Liver (tissue), 9 donors: ENCODE measurements around the gene CCDC106. TPM values are rescaled to one million over a fixed set of nuclear protein-coding genes. Genes with fewer than 3 reads are reported as not detected.
A peak's percentile ranks its signal among the peaks of the same experiment; 100 is the strongest.

Experiments
- DNase-seq: peaks from one replicate; pipeline ENCODE4 v3.0.0-alpha.2; 2017; ENCODE audit warnings: low spot score
- H3K27ac ChIP-seq, 2 donors: one replicate each; pipeline ENCODE4 v1.7.0; 2013; ENCODE audit warnings: inconsistent platforms in 2 of 2, low read length in 2 of 2, control low read depth in 1 of 2, low read depth in 1 of 2, mild to moderate bottlenecking in 1 of 2
- H3K27me3 ChIP-seq, 4 donors: one replicate each; pipeline versions ENCODE4 v1.6.1 to v1.7.0; 2013; ENCODE audit warnings: low read length in 3 of 4, inconsistent platforms in 1 of 4, mild to moderate bottlenecking in 1 of 4, moderate library complexity in 1 of 4; ENCODE audit not compliant: control insufficient read depth in 4 of 4, insufficient read depth in 4 of 4
- H3K36me3 ChIP-seq, 4 donors: one replicate each; pipeline versions ENCODE4 v1.6.1 to v1.7.0; 2013; ENCODE audit warnings: low read length in 3 of 4, mild to moderate bottlenecking in 3 of 4, low read depth in 1 of 4, moderate library complexity in 1 of 4; ENCODE audit not compliant: control insufficient read depth in 4 of 4, insufficient read depth in 3 of 4
- H3K4me1 ChIP-seq, 4 donors: one replicate each; pipeline versions ENCODE4 v1.6.1 to v1.7.0; 2013; ENCODE audit warnings: low read length in 3 of 4, mild to moderate bottlenecking in 3 of 4, moderate library complexity in 1 of 4; ENCODE audit not compliant: control insufficient read depth in 4 of 4, insufficient read depth in 4 of 4
- H3K4me3 ChIP-seq, 3 donors: one replicate each; pipeline versions ENCODE4 v1.6.1 to v1.7.0; 2013; ENCODE audit warnings: low read length in 3 of 3, control low read depth in 1 of 3, low read depth in 1 of 3, mild to moderate bottlenecking in 1 of 3
- H3K9ac ChIP-seq, 2 donors: one replicate each; pipeline ENCODE4 v1.7.0; 2013; ENCODE audit warnings: low read length in 2 of 2, mild to moderate bottlenecking in 2 of 2, moderate library complexity in 2 of 2, control low read depth in 1 of 2, low read depth in 1 of 2
- H3K9me3 ChIP-seq, 4 donors: one replicate each; pipeline versions ENCODE4 v1.6.1 to v1.7.0; 2013; ENCODE audit warnings: low read length in 3 of 4; ENCODE audit not compliant: control insufficient read depth in 4 of 4
- EGR1 ChIP-seq, 2 donors: IDR thresholded peaks; 2 replicates each; pipeline ENCODE4 v1.6.1; 2016 to 2018; ENCODE audit warnings: antibody characterized with exemption in 2 of 2, low read depth in 2 of 2
- FOXA1 ChIP-seq: IDR thresholded peaks from 2 replicates; pipeline ENCODE4 v1.6.1; 2016; ENCODE audit warnings: antibody characterized with exemption
- FOXA2 ChIP-seq: IDR thresholded peaks from 2 replicates; pipeline ENCODE4 v1.6.1; 2016; ENCODE audit warnings: antibody characterized with exemption
- GABPA ChIP-seq, 2 donors: IDR thresholded peaks in 1 of 2; conservative IDR thresholded peaks in 1 of 2; 2 replicates each; pipeline ENCODE4 v1.6.1; 2016; ENCODE audit warnings: antibody characterized with exemption in 2 of 2, mild to moderate bottlenecking in 1 of 2, moderate library complexity in 1 of 2
- HNF4A ChIP-seq, 2 donors: conservative IDR thresholded peaks; 2 replicates each; pipeline ENCODE4 v1.6.1; 2016; ENCODE audit warnings: antibody characterized with exemption in 2 of 2, mild to moderate bottlenecking in 2 of 2
- HNF4G ChIP-seq: IDR thresholded peaks from 2 replicates; pipeline ENCODE4 v1.6.1; 2016; ENCODE audit warnings: antibody characterized with exemption
- NR2F2 ChIP-seq: IDR thresholded peaks from 2 replicates; pipeline ENCODE4 v1.6.1; 2016; ENCODE audit warnings: antibody characterized with exemption
- RXRA ChIP-seq, 2 donors: IDR thresholded peaks; 2 replicates each; pipeline ENCODE4 v1.6.1; 2017 to 2018; ENCODE audit warnings: antibody characterized with exemption in 2 of 2, mild to moderate bottlenecking in 1 of 2
- SP1 ChIP-seq: IDR thresholded peaks from 2 replicates; pipeline ENCODE4 v1.6.1; 2018; ENCODE audit warnings: antibody characterized with exemption, mild to moderate bottlenecking
- TAF1 ChIP-seq: conservative IDR thresholded peaks from 2 replicates; pipeline ENCODE4 v1.6.1; 2016; ENCODE audit warnings: antibody characterized with exemption, mild to moderate bottlenecking
- YY1 ChIP-seq: IDR thresholded peaks from 2 replicates; pipeline ENCODE4 v1.6.1; 2016; ENCODE audit warnings: antibody characterized with exemption, mild to moderate bottlenecking
- WGBS: extraction: QIAGEN DNeasy Blood & Tissue Kit; methylation state at CpG from one replicate; pipeline ENCODE4 v1.1.7; 2013; 5-methylcytosine and 5-hydroxymethylcytosine counted together
- polyA plus RNA-seq, 2 donors: library from polyadenylated mRNA; stranded (reverse) in 1 of 2; unstranded in 1 of 2; fragments of 200-250 nt in 1 of 2; fragments of >200 nt in 1 of 2; fragmentation: Nextera tagmentation in 1 of 2; extraction: Ambion mirVana in 1 of 2; gene quantifications; one replicate each; pipeline versions ENCODE4 v1.2.1 to v1.2.3, GENCODE V29; 2013 to 2015
- total RNA-seq, 2 donors: library from RNA; depleted of rRNA; stranded (reverse); fragments of >200 nt; gene quantifications; one replicate each; pipeline ENCODE4 v1.2.3, GENCODE V29; 2014
- TF ChIP-seq, protein P1 (sequence below): IDR thresholded peaks from 2 replicates; pipeline ENCODE4 v1.6.1; 2016; ENCODE audit warnings: antibody characterized with exemption
- TF ChIP-seq, protein P2 (sequence below): IDR thresholded peaks from 2 replicates; pipeline ENCODE4 v1.6.1; 2016; ENCODE audit warnings: antibody characterized with exemption
- TF ChIP-seq, protein P3 (sequence below): fragments of 150-350 bp; IDR thresholded peaks from 2 replicates; pipeline ENCODE4 v1.5.1; 2017; ENCODE audit warnings: improper control_type of control experiment, low read depth, low read length; ENCODE audit not compliant: missing input control
- TF ChIP-seq, protein P4 (sequence below): IDR thresholded peaks from 2 replicates; pipeline ENCODE4 v1.6.1; 2016; ENCODE audit warnings: antibody characterized with exemption
- TF ChIP-seq, protein P5 (sequence below): IDR thresholded peaks from 2 replicates; pipeline ENCODE4 v1.6.1; 2016; ENCODE audit warnings: antibody characterized with exemption, mild to moderate bottlenecking
- donor health status: healthy.
- donor health status: healthy.
- donor health status: healthy.
- donor health status: healthy.
- donor health status: healthy.

CCDC106 gene
- total and polyA plus RNA-seq, 4 donors, result 3.6 to 13.5 (median 5.9) TPM

DNA sequence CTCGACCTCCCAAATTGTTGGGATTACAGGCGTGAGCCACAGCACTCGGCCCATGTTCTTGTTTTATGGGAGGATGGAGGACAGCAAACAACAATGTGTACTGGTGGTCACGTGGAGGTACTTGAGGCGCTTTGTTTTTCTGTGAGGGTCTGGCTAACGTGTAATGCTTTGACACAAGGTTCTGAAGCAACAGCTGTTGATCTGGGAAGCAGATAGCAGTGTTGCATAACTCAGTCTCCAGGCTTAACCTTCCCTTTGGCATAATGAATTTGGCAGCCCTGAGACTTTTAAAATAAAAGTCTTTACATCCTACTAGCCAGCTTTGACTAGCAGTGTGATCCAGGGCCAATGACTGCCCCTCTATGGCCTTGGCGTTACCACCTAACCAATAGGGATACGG lies 14.2 kb upstream of the CCDC106 start:
- TF ChIP-seq, protein P1, sequence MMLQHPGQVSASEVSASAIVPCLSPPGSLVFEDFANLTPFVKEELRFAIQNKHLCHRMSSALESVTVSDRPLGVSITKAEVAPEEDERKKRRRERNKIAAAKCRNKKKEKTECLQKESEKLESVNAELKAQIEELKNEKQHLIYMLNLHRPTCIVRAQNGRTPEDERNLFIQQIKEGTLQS, result no peak
- DNase-seq, result no peak
- H3K4me3 ChIP-seq, result no peak overlapping the region
- H3K27ac ChIP-seq, result no peak overlapping the region
- no peaks in the 10 kb centered on the region for H3K9me3 ChIP-seq
- no peak overlapping the region for H3K9ac ChIP-seq
- H3K27me3 ChIP-seq, result no peaks in the 10 kb centered on the region
- no peaks in the 10 kb centered on the region for H3K36me3 ChIP-seq
- peaks cover 13 to 36% (median 26%) of the 10 kb centered on the region in 4 donors for H3K4me1 ChIP-seq
- WGBS, result 78% methylated on average over 8 of the region's 8 CpGs

DNA sequence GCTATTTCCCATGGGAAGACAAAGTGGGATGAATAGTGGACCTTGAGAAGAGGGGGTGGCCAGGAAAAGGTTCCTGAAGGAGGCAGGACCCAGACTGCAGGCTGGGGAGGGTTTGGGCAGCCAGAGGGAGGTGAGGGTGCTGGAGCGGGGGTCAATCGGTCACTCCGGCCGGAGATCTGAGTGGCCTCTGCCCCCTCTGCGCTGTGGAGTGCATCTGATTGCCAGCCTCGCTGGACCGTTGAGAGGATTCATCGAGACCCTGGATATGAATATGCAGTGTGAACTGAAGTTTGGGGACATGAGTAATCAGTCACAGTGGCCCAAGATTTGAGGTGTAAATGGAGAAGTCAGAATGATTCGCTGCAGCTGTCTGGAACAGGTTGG lies 12.7 kb upstream of the CCDC106 start:
- no peak for DNase-seq
- Histone ChIP-seq H3K4me1 (peaks cover 16 to 51% (median 32%) of the 10 kb centered on the region in 4 donors), H3K36me3 (no peaks in the 10 kb centered on the region), H3K9me3 (no peaks in the 10 kb centered on the region), H3K27me3 (no peaks in the 10 kb centered on the region), H3K9ac (peak overlapping the region; percentile 93 to 99), H3K27ac (peak overlapping the region; percentile 91 to 97), H3K4me3 (peak overlapping the region; percentile 67 to 100 (median 98))
- 5% methylated on average over 9 of the region's 9 CpGs for WGBS
- TF ChIP-seq GABPA (IDR thresholded peaks at IDR 0.05 in 1 of 2, conservative IDR thresholded peaks at IDR 0.05 in 1 of 2) (no peak), TAF1 (no peak), HNF4A (conservative IDR thresholded peaks at IDR 0.05) (peak in 1 of 2 donors; percentile 5)

DNA sequence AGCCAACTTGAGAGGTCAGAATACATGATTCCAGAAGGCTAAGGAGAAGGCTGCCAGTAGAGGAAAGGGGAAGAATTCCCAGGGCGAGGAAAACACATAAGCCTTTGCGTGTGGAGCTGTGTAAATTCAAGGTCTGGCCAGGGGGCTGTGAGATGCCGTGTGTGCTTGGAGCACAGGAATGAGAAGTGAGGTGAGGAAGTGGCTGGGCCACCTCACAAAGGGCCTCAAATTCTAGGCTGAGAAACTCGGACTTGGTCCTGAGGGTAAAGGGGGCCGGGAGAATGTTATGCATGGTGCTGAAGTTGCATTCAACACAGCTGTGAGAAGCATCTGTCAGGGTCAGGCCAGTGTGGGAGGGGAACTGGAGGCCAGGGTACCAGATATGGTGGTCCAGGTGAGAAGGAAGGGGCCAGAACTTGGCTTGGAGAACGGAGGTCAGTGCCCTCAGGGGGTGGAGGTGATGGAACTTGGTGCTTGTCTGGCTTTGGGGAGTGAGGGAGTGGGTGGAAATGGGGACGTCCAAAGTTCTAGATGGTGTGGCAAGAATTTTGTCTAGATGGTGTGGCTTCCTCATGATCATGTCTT lies 12.1 kb upstream of the CCDC106 start:
- TF ChIP-seq, protein P2, sequence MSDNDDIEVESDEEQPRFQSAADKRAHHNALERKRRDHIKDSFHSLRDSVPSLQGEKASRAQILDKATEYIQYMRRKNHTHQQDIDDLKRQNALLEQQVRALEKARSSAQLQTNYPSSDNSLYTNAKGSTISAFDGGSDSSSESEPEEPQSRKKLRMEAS, result no peak
- no peak for TF ChIP-seq EGR1 (IDR thresholded peaks at IDR 0.05; ENCODE audit: low read depth in 2 of 2)
- TF ChIP-seq FOXA2, result no peak
- Histone ChIP-seq H3K27ac (peak overlapping the region; percentile 91 to 97), H3K36me3 (no peaks in the 10 kb centered on the region), H3K9ac (peak overlapping the region; percentile 93 to 99), H3K9me3 (no peaks in the 10 kb centered on the region), H3K4me3 (peak overlapping the region; percentile 67 to 100 (median 98)), H3K4me1 (peaks cover 16 to 54% (median 35%) of the 10 kb centered on the region in 4 donors), H3K27me3 (no peaks in the 10 kb centered on the region)
- no peak for DNase-seq
- WGBS, result 58% methylated on average over 7 of the region's 7 CpGs

DNA sequence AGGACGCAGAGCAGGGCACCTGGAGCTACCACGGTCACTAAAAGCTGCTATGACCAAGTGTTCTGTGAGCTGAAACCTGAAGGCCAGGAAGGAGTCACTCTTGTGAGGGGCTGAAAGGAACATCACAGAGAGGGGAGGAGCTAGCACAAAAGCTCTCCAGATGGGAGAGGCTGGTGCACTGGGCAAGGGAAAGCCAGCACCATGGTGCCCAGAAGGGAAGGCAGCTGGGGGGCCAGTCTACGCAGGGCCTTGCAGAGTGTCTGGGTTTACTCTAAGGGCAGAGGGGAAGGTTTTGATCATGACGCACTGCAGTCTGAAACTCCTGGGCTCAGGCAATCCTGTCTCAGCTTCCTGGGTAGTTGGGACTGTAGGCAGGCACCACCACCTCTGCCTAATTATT lies 11.3 kb upstream of the CCDC106 start:
- Histone ChIP-seq H3K4me3 (no peak overlapping the region), H3K9ac (no peak overlapping the region)
- no peak for DNase-seq
- TF ChIP-seq FOXA2 (no peak), HNF4G (no peak), YY1 (no peak), FOXA1 (no peak), HNF4A (conservative IDR thresholded peaks at IDR 0.05) (no peak), TAF1 (no peak), NR2F2 (no peak), SP1 (no peak), RXRA (IDR thresholded peaks at IDR 0.05) (no peak)
- TF ChIP-seq, protein P3, sequence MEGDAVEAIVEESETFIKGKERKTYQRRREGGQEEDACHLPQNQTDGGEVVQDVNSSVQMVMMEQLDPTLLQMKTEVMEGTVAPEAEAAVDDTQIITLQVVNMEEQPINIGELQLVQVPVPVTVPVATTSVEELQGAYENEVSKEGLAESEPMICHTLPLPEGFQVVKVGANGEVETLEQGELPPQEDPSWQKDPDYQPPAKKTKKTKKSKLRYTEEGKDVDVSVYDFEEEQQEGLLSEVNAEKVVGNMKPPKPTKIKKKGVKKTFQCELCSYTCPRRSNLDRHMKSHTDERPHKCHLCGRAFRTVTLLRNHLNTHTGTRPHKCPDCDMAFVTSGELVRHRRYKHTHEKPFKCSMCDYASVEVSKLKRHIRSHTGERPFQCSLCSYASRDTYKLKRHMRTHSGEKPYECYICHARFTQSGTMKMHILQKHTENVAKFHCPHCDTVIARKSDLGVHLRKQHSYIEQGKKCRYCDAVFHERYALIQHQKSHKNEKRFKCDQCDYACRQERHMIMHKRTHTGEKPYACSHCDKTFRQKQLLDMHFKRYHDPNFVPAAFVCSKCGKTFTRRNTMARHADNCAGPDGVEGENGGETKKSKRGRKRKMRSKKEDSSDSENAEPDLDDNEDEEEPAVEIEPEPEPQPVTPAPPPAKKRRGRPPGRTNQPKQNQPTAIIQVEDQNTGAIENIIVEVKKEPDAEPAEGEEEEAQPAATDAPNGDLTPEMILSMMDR, result no peak
- TF ChIP-seq, protein P4, sequence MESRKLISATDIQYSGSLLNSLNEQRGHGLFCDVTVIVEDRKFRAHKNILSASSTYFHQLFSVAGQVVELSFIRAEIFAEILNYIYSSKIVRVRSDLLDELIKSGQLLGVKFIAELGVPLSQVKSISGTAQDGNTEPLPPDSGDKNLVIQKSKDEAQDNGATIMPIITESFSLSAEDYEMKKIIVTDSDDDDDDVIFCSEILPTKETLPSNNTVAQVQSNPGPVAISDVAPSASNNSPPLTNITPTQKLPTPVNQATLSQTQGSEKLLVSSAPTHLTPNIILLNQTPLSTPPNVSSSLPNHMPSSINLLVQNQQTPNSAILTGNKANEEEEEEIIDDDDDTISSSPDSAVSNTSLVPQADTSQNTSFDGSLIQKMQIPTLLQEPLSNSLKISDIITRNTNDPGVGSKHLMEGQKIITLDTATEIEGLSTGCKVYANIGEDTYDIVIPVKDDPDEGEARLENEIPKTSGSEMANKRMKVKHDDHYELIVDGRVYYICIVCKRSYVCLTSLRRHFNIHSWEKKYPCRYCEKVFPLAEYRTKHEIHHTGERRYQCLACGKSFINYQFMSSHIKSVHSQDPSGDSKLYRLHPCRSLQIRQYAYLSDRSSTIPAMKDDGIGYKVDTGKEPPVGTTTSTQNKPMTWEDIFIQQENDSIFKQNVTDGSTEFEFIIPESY, result no peak
- TF ChIP-seq, protein P5, sequence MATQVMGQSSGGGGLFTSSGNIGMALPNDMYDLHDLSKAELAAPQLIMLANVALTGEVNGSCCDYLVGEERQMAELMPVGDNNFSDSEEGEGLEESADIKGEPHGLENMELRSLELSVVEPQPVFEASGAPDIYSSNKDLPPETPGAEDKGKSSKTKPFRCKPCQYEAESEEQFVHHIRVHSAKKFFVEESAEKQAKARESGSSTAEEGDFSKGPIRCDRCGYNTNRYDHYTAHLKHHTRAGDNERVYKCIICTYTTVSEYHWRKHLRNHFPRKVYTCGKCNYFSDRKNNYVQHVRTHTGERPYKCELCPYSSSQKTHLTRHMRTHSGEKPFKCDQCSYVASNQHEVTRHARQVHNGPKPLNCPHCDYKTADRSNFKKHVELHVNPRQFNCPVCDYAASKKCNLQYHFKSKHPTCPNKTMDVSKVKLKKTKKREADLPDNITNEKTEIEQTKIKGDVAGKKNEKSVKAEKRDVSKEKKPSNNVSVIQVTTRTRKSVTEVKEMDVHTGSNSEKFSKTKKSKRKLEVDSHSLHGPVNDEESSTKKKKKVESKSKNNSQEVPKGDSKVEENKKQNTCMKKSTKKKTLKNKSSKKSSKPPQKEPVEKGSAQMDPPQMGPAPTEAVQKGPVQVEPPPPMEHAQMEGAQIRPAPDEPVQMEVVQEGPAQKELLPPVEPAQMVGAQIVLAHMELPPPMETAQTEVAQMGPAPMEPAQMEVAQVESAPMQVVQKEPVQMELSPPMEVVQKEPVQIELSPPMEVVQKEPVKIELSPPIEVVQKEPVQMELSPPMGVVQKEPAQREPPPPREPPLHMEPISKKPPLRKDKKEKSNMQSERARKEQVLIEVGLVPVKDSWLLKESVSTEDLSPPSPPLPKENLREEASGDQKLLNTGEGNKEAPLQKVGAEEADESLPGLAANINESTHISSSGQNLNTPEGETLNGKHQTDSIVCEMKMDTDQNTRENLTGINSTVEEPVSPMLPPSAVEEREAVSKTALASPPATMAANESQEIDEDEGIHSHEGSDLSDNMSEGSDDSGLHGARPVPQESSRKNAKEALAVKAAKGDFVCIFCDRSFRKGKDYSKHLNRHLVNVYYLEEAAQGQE, result no peak

More for the DNA sequence above, 11.3 kb upstream of the CCDC106 start:
- H3K36me3 ChIP-seq, result no peaks in the 10 kb centered on the region
- H3K27me3 ChIP-seq, result no peaks in the 10 kb centered on the region
- no peaks in the 10 kb centered on the region for H3K9me3 ChIP-seq
- no peak overlapping the region for H3K27ac ChIP-seq
- 85% methylated on average over 4 of the region's 4 CpGs for WGBS
- peaks cover 16 to 60% (median 41%) of the 10 kb centered on the region in 4 donors for H3K4me1 ChIP-seq
